ENCODE data around the gene PRKRA. TPM values are rescaled to one million over a fixed set of nuclear protein-coding genes. Genes with fewer than 3 reads are reported as not detected.

The PRKRA gene
- total and polyA plus RNA-seq, 2 of the 13 experiments (the other 11 are each of a cell fraction or from before 2014, with no cell fraction given) = 53.1 to 74.7 TPM

- Histone ChIP-seq H3K27ac (ENCODE audit: extremely low read length, insufficient read depth, low read length) (peak overlapping the region; percentile 89), H3K9ac (ENCODE audit: insufficient read depth, low read depth, low read length) (peak overlapping the region; percentile 86), H3K4me2 (ENCODE audit: low read depth, low read length) (peak overlapping the region; percentile 91), H3K36me3 (replicated peaks in 1 of 2; ENCODE audit: control insufficient read depth in 1 of 2, insufficient read depth in 2 of 2, low read length in 2 of 2) (no peaks in the 10 kb centered on the region), H3K9me3 (ENCODE audit: low read length) (no peaks in the 10 kb centered on the region), H3K4me1 (ENCODE audit: insufficient read depth, low read length) (peaks cover 51% of the 10 kb centered on the region), H3K27me3 (ENCODE audit: control insufficient read depth in 1 of 2, insufficient read depth in 2 of 2, low read length in 2 of 2) (no peaks in the 10 kb centered on the region; a peak in 1 of 5 replicates), H3K4me3 (replicated peaks in 1 of 3; ENCODE audit: insufficient read depth in 1 of 3, low read depth in 2 of 3, low read length in 3 of 3) (peak overlapping the region; percentile 80 to 91 (median 82)), H3K79me2 (ENCODE audit: insufficient read depth, low read length) (peaks cover 56% of the 10 kb centered on the region), H2AFZ (ENCODE audit: low read length) (peak overlapping the region; percentile 25), H4K20me1 (ENCODE audit: insufficient read depth, low read length) (peaks cover 9% of the 10 kb centered on the region; the same call in 1 of the 2 replicates)
- POLR2A ChIA-PET = interaction anchor here (1.1 to 4.6 kb wide), 5 partner anchors 10 to 65 kb away, joined by 5 to 74 read pairs (median 9); partner anchors contain the start of genes PJVK and PRKRA
- BruUV-seq (replicated peaks) = no TSS peak
- in situ Hi-C loops (cut with HindIII; ENCODE audit: extremely low pct_ligation_motif_present, low pct_unique_long_range_greater_than_20kb) (no loop called here), intact Hi-C loops (cut with micrococcal nuclease; ENCODE audit: unreplicated experiment) (no loop called here)
- WGBS (ENCODE audit: low lambda C conversion rate) = 11% methylated on average over 4 of the region's 4 CpGs
- CTCF ChIA-PET (ENCODE audit: low intra/inter-chr PET ratio, low total read pairs) = interaction anchor here (1.2 kb wide), 1 partner anchor 28 kb away, joined by 4 read pairs; the partner anchor contains the start of gene PJVK
- ATAC-seq (no peak), DNase-seq (ENCODE audit: low spot score) (no peak), FAIRE-seq (no peak)
- TF ChIP-seq NFIC (IDR thresholded peaks at IDR 0.05; ENCODE audit: low read length) = no peak
- 0 out of 2 replicates have a peak, but pooled peaks have one; percentile 12 for TF ChIP-seq RFXAP (CRISPR knock-in tag; IDR thresholded peaks at IDR 0.05; ENCODE audit: borderline replicate concordance)
- 0 out of 2 replicates have a peak, but pooled peaks have one; percentile 34 for TF ChIP-seq ZBTB34 (CRISPR knock-in tag; IDR thresholded peaks at IDR 0.05)
- TF ChIP-seq ZNF44 (CRISPR knock-in tag; IDR thresholded peaks at IDR 0.05) = no peak
- TF ChIP-seq TIGD3 (CRISPR knock-in tag; IDR thresholded peaks at IDR 0.05; ENCODE audit: borderline replicate concordance) = no peak
- TF ChIP-seq CCDC6 (CRISPR knock-in tag; IDR thresholded peaks at IDR 0.05) = peak; percentile 6; the same call in 1 of the 2 replicates
- TF ChIP-seq ZNF510 (CRISPR knock-in tag; IDR thresholded peaks at IDR 0.05; ENCODE audit: low read depth) = no peak
- TF ChIP-seq FOXO4 (CRISPR knock-in tag; conservative IDR thresholded peaks at IDR 0.05) = 0 out of 2 replicates have a peak, but pooled peaks have one; percentile 10
- no peak for TF ChIP-seq ZNF468 (CRISPR knock-in tag; IDR thresholded peaks at IDR 0.05)
- TF ChIP-seq GTF3A (CRISPR knock-in tag; conservative IDR thresholded peaks at IDR 0.05) = 0 out of 2 replicates have a peak, but pooled peaks have one; percentile 8
- TF ChIP-seq PRDM10 (CRISPR knock-in tag; IDR thresholded peaks at IDR 0.05; ENCODE audit: low read depth) = no peak
- no peak for TF ChIP-seq TEF (CRISPR knock-in tag; IDR thresholded peaks at IDR 0.05)
- TF ChIP-seq SRSF1 (optimal IDR thresholded peaks at IDR 0.05; ENCODE audit: low read depth, low read length) = peak; percentile 24
- no peak for TF ChIP-seq ZNF672 (CRISPR knock-in tag; IDR thresholded peaks at IDR 0.05)
- TF ChIP-seq NAIF1 (CRISPR knock-in tag; IDR thresholded peaks at IDR 0.05; ENCODE audit: borderline replicate concordance) = peak; percentile 3; the same call in 1 of the 2 replicates
- 0 out of 2 replicates have a peak, but pooled peaks have one; percentile 6 for TF ChIP-seq ZFP82 (CRISPR knock-in tag; IDR thresholded peaks at IDR 0.05; ENCODE audit: borderline replicate concordance)
Measured at GRCh38 chr2:178479275-178479616, 28.3 kb upstream of the PRKRA start.
